Astrocyte of the spinal cord (primary cell): Measurements from ENCODE around the gene RAPGEF2.
"Not testable (repeated sequence)": the region's sequence is repeated elsewhere in the genome, so short reads cannot be mapped to it uniquely, and the experiment has no call there.

Experiments used
- DNase-seq: peaks from one replicate; pipeline ENCODE4 v3.0.0; 2011; ENCODE audit warnings: low read depth, low spot score
- H3K4me3 ChIP-seq: 2 replicates; pipeline ENCODE4 v1.5.1; 2011; ENCODE audit warnings: low read depth, mild to moderate bottlenecking, low read length, moderate library complexity
- in situ Hi-C: cut with HindIII; loops from 2 replicates; pipeline ENCODE4 v1.10.0; 2017; ENCODE audit warnings: low sequenced_read_pairs
- TF ChIP-seq, protein P1 (sequence below): IDR thresholded peaks from 2 replicates; pipeline ENCODE4 v1.5.1; 2012; ENCODE audit warnings: low read depth, mild to moderate bottlenecking, low read length, inconsistent platforms

Gene RAPGEF2

DNA sequence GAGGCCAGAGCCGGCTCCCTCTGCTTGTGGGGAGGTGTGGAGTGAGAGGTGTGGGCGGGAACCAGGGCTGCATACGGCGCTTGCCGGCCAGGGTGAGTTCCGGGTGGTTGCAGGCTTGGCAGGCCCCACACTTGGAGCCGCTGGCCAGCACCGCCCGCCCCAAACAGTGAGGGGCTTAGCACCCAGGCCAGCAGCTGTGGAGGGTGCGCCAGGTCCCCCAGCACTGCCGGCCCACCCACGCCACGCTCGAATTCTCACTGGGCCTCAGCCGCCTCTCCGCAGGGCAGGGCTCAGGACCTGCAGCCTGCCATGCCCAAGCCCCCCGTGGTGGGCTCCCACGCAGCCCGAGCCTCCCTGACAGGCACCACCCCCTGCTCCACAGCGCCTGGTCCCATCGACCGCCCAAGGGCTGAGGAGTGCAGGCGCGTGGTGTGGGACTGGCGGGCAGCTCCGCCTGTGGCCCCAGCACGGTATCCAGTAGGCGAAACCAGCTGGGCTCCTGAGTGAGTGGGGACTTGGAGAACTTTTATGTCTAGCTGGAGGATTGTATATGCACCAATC, 275.3 kb downstream of the RAPGEF2 start:
- no peak for DNase-seq
- in situ Hi-C loops, result no loop called here
- TF ChIP-seq, protein P1, sequence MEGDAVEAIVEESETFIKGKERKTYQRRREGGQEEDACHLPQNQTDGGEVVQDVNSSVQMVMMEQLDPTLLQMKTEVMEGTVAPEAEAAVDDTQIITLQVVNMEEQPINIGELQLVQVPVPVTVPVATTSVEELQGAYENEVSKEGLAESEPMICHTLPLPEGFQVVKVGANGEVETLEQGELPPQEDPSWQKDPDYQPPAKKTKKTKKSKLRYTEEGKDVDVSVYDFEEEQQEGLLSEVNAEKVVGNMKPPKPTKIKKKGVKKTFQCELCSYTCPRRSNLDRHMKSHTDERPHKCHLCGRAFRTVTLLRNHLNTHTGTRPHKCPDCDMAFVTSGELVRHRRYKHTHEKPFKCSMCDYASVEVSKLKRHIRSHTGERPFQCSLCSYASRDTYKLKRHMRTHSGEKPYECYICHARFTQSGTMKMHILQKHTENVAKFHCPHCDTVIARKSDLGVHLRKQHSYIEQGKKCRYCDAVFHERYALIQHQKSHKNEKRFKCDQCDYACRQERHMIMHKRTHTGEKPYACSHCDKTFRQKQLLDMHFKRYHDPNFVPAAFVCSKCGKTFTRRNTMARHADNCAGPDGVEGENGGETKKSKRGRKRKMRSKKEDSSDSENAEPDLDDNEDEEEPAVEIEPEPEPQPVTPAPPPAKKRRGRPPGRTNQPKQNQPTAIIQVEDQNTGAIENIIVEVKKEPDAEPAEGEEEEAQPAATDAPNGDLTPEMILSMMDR, result no peak
- H3K4me3 ChIP-seq, result no peak overlapping the region

DNA sequence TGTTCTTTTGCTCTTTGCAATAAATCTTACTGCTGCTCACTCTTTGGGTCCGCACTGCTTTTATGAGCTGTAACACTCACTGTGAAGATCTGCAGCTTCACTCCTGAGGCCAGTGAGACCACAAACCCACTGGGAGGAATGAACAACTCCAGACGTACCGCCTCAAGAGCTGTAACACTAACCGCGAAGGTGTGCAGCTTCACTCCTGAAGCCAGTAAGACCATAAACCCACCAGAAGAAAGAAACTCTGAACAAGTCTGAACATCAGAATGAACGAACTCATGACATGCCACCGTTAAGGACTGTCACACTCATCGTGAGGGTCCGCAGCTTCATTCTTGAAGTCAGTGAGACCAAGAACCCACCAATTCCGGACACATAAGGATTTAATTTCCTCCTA, 276.2 kb downstream of the RAPGEF2 start:
- in situ Hi-C loops, DNase-seq, H3K4me3 ChIP-seq: not testable (repeated sequence)

DNA sequence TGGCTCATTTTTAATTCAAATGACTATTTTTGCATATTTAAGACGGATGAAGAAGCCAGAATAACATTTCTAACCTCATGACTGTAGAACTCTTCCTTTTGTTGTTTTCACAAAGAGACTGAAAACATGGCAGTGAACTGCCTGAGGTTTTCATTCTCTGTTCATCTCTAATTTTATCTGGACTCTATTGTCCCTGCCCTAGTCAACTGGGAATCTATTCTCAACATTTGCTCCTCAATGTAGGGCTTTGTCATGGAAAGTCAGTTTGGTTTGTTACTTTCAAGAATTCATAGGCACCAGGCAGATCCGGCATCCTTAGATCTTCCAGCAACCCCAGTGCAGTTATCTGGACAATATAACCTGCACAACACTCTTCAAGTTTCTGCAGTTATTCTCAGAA, 277.0 kb downstream of the RAPGEF2 start:
- no peak overlapping the region for H3K4me3 ChIP-seq
- TF ChIP-seq, protein P1, result no peak
- in situ Hi-C loops, result no loop called here
- DNase-seq, result no peak

DNA sequence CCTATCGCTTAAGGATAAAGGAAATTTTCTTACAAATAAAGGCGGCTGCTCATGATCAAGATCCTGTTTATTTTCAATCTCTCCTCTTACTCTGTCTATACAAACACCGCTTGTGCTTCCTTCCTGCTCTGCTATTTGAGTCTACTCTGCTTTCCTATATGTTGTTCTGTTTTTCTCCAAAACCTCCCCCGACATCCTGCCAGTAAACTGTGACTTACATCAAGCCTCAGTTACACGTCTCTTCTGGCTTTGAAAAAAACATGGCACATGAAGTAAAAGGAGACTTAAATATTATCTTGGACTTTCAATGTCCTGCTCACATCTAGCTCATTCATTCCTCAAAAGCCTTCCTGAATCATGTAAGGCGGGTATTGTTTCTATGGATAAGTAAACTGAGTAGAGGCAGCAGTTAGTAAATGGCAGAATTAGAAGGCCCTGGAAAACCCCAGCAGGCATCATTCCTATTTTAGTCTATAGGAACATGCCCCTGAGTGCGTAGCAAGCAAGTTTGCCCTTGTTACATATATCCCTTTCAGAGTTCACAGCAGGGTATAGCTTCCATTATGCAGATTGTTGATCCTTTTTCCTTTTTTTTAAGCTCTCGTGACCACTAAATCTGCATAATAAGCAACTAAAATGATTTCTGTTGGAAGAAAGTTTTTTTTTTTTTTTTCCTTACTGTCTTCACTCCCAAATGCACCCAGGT, 280.1 kb downstream of the RAPGEF2 start:
- TF ChIP-seq, protein P1, result no peak
- in situ Hi-C loops, result no loop called here
- DNase-seq, result no peak
- H3K4me3 ChIP-seq, result no peak overlapping the region

DNA sequence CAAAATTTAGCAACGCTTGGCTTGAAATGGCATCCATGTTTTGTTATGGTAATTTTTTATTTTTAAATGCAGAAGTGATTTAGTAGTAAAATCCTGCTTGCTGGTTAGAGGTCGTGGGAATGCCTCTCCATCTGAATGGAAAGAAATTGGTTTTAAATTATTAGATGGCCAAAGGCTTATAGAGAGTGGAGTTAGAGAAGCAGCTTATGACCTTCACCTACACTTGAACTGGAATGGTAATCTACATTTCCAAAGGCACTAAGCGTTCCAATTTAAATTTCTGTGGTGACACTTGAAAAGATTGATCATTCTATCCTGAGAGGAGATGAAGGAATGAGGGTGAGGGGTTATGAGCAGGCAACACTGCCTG, 280.7 kb downstream of the RAPGEF2 start:
- in situ Hi-C loops, result no loop called here
- H3K4me3 ChIP-seq, result no peak overlapping the region
- no peak for DNase-seq
- TF ChIP-seq, protein P1, result no peak

DNA sequence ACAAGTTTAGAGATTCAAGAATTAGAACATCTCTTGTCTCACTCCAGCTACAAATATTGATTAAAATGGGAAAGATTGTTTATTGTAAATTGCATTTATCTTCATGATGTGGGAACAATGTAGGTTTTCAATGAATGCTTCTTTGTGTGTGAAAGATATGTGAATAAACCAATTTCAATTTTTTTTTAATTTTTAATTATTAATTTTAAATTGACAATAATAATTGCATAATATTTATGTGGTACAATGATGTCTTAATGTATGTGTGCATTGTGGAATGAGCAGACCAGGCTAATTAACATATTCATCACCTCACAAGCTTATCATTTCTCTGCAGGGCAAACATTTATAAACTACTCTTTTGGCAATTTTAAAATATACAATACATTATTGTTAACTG, 281.1 kb downstream of the RAPGEF2 start:
- TF ChIP-seq, protein P1, result no peak
- in situ Hi-C loops, result no loop called here
- no peak overlapping the region for H3K4me3 ChIP-seq
- no peak for DNase-seq

DNA sequence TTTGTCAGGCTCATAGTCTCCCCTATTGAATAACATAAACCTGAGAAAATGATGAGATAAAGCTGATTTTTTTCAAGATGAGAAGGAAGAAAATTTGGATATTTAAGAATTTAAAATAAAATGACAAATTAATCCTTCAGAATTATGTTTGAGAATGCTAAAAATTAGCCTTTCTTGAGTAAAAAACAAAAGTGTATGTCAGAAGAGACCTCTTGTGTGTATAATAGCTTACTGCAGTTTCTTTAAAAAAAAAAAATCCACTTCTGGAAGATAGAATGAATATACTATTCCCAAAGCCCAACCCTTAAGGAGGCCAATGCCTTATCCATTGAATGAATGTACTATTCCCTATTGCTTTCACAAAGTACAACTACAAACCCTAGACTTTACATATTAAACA, 281.8 kb downstream of the RAPGEF2 start:
- peak; percentile 32 for DNase-seq
- H3K4me3 ChIP-seq, result no peak overlapping the region
- TF ChIP-seq, protein P1, result peak; percentile 23
- in situ Hi-C loops, result no loop called here
